HUDEP-2 (cell line): ENCODE measurements around the gene PCBP3.
"Not testable (repeated sequence)": the region's sequence is repeated elsewhere in the genome, so short reads cannot be mapped to it uniquely, and the experiment has no call there.

Source experiments
- DNase-seq, 76 experiments: peaks; one replicate each; lab custom pipeline; 2025; ENCODE audit not compliant: unreplicated experiment in 76 of 76; lab: John Stamatoyannopoulos, UW

PCBP3 gene

DNA sequence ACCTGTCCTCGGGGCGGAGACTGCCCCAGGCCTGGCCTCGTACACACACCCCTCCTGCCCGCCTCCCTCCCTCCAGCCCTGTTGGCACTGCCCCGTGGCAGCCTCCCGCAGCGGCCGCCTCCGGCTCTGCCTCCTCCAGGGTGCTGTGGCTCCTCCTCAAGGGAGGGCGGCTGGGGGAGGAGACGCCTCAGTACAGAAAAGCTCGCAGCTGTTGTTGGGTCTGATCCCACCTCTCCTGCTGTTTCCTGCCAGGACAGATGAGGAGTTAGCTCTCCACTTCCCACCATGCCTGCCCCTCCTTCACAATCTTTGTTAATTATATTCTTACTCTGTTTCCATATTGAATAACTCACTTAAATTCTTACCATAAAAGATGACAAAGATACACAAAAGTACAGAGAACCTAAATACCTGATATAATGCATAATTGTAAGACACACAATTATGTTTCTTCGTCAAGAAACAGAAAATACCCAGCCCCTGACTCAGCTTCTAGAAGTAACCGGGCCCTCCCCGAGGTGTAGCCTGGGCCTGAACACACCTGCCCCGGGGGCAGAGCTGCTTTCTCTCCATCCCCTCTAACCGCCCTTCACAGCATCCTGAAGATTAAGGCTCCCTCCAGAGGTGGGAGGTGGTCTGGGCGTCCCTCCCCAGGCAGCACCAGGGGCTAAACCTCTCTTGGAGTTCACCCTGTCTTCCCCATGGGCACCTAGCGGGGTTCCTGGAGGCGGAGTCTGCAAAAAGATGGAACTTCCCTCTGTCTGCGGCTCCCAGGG is 307.4 kb downstream of the PCBP3 start:
- DNase-seq = peak in 1 of 76 experiments; percentile 10

- no peak for DNase-seq
Measured at GRCh38 chr21:45951676-45952075, 308.2 kb downstream of the PCBP3 start.

DNA sequence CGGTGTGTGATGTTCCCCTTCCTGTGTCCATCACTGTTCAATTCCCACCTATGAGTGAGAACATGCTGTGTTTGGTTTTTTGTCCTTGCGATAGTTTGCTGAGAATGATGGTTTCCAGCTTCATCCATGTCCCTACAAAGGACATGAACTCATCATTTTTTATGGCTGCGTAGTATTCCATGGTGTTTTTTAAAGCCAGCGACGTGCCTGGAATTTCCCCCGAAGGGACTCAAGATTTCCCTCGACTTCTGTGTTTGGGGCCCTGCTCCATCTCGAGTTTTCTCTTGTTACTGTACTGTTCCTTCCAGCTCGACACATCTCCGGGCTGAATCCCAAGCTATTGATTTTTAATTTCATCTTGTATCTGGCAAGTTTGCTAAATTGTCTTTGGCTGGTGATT is 309.0 kb downstream of the PCBP3 start:
- not testable (repeated sequence) for DNase-seq

DNA sequence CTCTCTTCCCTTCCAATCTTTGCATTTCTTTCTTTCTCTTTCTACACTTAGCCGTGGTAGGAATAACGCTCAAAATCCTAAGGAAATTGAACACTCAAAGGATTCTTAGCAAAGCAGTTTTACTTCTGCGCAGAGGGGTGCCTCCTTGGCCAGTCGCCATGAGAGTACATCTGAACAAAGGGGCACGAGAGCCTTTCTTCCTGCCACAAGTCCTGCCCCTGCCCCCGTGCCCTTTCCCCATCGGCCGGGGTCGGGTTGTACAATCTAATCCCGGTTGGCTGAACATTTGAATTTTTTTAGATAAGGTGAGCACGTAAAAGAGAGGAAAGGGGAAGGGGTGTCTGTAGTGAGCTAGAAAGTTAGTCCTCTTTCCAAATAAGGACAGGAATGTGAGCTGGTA is 309.4 kb downstream of the PCBP3 start:
- no peak for DNase-seq

GRCh38 chr21:45954261-45954660 is 310.7 kb downstream of the PCBP3 start:
- no peak for DNase-seq

DNA sequence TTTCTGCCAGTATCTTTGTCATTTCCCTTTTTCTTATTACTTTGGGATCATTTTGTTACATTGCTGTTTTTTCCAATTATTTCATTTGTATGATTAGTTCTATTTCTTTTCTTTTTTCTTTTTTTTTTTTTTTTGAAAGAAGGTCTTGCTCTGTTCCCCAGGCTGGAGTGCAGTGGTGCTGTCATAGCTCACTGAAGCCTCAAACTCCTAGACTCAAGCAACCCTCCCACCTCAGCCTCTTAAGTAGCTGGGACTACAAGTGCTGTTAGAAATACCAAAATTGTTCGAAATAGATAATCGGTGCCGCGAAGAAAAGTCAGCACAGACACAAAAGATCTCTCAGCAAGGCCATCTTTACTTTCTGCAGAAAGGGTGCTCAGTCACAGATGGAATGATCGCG is 311.4 kb downstream of the PCBP3 start:
- DNase-seq = no peak

DNA sequence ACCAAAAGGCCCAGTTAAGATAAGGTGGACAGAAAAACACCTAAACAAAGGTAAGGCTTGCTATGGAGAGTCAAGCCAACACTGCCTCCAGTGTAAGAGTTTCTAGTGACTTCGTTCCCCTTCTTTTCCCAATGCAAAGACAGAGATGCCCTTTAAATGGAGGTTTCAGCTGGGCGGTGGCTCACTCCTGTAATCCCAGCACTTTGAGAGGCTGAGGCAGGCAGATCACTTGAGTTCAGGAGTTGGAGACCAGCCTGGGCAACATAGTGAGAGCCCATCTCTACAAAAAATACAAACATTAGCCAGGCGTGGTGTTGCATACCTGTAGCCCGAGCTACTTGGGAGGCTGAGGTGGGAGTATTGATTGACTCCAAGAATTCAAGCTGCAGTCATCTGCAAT is 314.0 kb downstream of the PCBP3 start:
- no peak for DNase-seq

DNA sequence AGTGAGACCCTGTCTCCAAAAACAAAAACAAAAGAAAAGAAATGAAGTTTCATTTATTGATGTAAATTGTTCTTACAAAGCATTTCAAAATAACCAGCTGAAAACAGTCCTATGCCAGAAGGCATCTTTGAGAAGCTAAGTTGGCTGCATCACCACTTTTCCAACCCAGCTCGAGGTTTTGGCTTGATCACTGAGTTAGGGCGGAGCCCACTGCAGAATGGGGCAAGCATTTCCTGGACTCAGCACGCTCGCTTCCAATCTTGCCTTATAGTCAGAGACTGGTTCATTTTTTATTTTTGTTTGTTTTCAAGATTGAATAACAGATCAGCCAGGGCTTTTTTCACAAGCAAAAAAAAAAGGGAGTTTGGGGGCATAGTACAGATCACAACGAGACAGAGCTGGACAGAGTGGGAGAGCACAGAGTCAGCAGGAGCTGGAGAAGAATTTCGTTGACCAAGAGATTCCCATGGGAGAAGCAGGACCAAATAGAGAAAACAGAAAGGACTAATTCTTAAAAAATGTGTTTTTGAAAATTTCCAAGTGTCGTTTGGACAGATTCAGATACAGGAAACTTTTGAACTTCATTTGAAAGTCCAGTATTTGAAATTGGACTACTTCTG is 314.6 kb downstream of the PCBP3 start:
- DNase-seq = no peak

DNA sequence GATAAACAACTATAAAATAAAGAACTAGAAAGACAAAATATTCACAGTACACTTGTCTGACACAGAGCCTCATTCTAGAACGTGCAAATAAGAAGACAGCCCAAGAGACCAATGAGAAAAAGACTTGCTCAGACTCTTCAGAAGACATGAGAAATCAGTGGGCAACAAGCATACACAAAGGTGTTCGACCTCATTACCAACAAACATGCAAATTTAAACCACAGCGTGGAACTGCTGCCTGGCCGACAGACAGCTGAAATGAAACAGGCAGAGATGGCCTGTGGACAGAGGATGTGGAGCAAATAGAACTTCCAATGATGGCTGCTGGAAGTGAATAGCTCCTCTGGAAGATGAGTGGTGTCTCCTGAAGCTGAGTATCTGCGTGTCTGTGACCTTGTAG is 315.7 kb downstream of the PCBP3 start:
- DNase-seq = no peak

GRCh38 chr21:45959779-45960390 is 316.4 kb downstream of the PCBP3 start:
- no peak for DNase-seq

DNA sequence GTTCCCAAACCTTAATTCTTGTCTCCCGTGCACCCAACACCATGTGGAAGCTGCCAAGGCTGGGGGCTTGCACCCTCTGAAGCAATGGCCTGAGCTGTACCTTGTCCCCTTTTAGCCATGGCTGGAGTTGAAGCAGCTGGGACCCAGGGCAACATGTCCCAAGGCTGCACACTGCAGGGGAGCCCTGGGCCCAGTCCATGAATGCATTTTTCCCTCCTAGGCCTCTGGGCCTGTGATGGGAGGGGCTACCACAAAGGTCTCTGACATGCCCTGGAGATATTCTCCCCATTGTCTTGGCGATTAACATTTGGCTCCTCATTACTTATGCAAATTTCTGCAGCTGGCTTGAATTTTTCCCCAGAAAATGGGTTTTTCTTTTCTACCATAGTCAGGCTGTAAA is 317.9 kb downstream of the PCBP3 start:
- not testable (repeated sequence) for DNase-seq

DNA sequence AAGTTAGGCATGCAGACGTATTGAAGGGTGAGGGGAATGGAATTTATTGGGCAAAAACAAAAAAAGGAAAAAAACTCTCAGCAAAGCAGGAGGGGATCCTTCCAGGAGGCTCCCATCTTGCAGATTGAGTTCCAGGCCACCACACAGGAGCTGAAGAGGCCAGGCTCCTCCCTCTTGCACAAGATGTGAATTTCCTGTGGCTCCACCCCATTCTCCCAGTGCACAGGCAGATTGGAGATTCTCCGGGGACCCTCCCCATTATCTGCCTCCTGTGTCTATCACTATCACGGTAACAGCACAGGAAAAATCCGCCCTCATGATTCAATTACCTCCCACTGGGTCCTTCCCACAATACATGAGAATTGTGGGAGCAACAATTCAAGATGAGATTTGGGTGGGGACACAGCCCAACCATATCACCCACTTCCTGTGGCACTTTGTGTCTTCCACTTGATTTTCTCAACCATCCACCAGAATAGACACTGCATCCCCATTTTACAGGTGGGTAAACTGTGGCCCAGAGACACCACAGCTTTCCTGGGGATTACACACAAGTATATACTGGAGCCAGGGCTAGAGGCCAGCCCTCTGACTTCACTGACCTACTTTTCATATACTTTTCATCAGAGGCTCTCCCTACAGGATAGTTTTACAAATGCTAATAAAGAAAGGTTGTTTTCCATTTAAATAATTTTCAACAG is 319.2 kb downstream of the PCBP3 start:
- DNase-seq = no peak

GRCh38 chr21:45963232-45963570 is 319.7 kb downstream of the PCBP3 start:
- DNase-seq = no peak

GRCh38 chr21:45964649-45965048 is 321.1 kb downstream of the PCBP3 start:
- DNase-seq = no peak

- DNase-seq = no peak
Measured at GRCh38 chr21:45965084-45965809, 321.7 kb downstream of the PCBP3 start.

DNA sequence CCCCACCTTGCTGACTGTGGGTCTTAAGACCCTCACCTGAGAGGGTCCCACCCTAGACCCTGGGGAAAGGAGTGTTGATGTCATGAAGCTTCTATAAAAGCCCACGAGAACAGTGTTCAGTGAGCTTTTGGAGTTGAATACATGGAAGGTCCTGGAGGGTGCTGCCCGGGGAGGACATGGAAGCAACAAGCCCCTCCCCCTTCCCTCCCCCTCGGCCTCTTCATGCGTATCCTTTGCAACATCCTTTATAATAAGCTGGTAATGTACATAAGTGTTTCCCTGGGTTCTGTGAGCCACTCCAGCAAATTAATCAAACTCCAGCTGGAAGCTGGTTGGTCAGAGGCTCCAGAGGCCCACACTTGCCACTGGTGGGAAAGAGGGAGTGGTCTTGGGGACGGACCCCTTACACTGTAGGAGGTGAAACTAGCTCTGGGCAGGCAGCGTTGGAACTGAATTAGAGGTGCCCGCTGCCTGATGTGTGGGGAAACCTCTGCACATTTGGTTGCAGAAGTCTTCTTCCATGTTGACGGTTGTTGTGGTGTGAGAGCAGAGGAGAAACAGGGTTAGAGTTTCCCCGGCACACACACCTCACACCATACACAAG is 323.4 kb downstream of the PCBP3 start:
- no peak for DNase-seq

DNA sequence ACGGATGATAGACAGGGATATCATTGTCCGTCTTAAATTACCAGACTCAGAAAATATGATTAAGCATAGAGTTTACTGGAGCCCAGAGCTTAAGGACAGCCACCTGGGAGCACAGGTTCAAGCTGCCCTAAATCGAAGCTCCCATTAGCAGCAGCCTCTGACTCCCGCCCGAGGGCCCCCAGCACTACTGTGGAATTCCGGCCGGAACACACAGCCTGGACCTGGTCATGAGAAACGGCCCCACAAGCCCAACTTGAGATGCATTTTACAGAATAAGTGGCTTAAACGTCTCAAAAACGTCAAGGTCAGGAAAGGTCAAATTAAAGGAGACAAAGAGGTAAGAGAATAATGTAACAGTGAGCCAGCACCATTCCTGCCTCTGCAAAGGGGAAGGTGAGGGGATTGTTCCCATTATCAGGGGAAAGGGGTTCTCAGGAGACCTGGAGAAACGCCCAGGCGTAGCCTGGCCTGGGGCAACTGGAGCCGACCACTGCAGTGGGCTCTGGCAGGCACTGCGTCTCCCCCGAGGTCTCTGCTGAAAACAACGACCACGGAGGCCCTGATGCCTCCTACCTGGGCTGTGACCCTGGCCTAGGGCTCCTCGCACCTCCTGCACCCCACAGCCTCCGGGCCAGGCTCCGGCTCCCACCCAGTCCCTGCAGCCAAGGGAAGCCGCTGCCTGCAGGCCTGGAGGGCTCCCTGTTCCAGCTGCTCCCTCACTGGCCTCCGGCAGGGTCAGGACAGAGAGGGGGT is 326.6 kb downstream of the PCBP3 start:
- DNase-seq = no peak

GRCh38 chr21:45970674-45971615 is 327.4 kb downstream of the PCBP3 start:
- peak in 26 of 76 experiments; percentile 4 to 44 (median 24) for DNase-seq
